HG02571 (cell line): ENCODE data around the gene SNX32.

Source experiments
- ATAC-seq: cut with Tn5 transposase; IDR thresholded peaks from one replicate; pipeline ENCODE4 v1.9.1; 2021; ENCODE audit warnings: mild to moderate bottlenecking, moderate library complexity; ENCODE audit not compliant: unreplicated experiment

The SNX32 gene

GRCh38 chr11:65897020-65897471, 63.3 kb downstream of the SNX32 start:
- ATAC-seq, result no peak

GRCh38 chr11:65898656-65899355, 65.0 kb downstream of the SNX32 start:
- ATAC-seq, result no peak

- no peak for ATAC-seq
Measured at GRCh38 chr11:65899356-65900124, 65.8 kb downstream of the SNX32 start.

- ATAC-seq, result peak; percentile 64
Measured at GRCh38 chr11:65900125-65900898, 66.5 kb downstream of the SNX32 start, which contains the start of gene FOSL1. Gene FOSL1 (minus strand): TSS chr11:65900388. CDS start chr11:65900339, 49 bp downstream.

- no peak for ATAC-seq
Measured at GRCh38 chr11:65900899-65901180, 67.1 kb downstream of the SNX32 start.

GRCh38 chr11:65903068-65903481, 69.3 kb downstream of the SNX32 start:
- no peak for ATAC-seq
